Measurements from ENCODE around the gene AGBL4. TPM values are rescaled to one million over a fixed set of nuclear protein-coding genes. Genes with fewer than 3 reads are reported as not detected.
"Not testable (repeated sequence)": the region's sequence is repeated elsewhere in the genome, so short reads cannot be mapped to it uniquely, and the experiment has no call there.

The AGBL4 gene
- total and polyA plus RNA-seq, 2 experiments from 2014 or later: not detected

DNA sequence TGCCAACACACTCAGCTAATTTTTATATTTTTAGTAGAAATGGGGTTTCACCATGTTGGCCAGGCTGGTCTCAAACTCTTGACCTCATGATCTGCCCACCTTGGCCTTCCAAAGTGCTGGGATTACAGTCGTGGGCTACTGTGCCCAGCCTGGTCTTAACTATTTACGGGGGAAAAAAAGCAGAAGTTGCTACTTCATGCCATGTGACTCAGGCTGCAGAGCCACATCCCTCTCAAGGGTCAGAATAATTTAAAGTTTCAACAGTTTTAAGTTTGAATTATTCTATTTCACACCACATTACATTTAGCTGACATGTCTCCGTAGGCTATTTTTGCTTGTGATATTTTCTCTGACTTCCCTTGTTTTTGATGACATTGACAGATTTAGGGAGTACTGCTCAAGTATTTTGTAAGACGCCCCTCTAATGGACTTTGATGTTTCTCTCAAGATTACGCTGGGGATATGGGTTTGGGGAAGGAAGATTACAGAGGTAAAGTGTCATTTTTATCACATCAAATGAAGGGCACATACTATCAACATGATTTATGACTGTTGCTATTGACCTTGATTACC lies 14.6 kb upstream of the AGBL4 start:
- H3K9me3 ChIP-seq (ENCODE audit: low read depth): no peaks in the 10 kb centered on the region

DNA sequence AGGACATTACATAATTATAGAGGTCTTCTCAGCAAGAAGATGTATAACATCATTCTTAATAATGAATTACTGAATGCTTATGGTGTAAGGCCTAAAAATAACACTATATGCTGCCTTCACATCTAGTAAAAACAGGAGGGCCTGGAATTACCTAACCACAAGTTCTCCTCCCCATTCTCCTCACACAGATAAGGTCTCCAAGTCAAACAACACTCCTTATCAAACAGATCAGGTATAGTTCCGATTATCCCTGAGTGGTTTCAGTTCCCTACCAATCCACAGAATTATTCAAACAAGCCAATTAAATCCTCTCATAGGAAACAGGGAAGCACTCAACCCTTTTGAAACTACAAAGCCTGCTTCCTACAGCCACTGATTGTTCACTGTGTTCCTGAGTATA lies 4.0 kb upstream of the AGBL4 start:
- H3K4me3 ChIP-seq: no peak overlapping the region
- no peak for DNase-seq (ENCODE audit: low read depth in 1 of 2, low spot score in 1 of 2)
- H3K9me3 ChIP-seq (ENCODE audit: low read depth): no peaks in the 10 kb centered on the region
- H3K27me3 ChIP-seq: no peaks in the 10 kb centered on the region
- no peaks in the 10 kb centered on the region for H3K4me1 ChIP-seq (ENCODE audit: low read depth)
- TF ChIP-seq, protein P1, sequence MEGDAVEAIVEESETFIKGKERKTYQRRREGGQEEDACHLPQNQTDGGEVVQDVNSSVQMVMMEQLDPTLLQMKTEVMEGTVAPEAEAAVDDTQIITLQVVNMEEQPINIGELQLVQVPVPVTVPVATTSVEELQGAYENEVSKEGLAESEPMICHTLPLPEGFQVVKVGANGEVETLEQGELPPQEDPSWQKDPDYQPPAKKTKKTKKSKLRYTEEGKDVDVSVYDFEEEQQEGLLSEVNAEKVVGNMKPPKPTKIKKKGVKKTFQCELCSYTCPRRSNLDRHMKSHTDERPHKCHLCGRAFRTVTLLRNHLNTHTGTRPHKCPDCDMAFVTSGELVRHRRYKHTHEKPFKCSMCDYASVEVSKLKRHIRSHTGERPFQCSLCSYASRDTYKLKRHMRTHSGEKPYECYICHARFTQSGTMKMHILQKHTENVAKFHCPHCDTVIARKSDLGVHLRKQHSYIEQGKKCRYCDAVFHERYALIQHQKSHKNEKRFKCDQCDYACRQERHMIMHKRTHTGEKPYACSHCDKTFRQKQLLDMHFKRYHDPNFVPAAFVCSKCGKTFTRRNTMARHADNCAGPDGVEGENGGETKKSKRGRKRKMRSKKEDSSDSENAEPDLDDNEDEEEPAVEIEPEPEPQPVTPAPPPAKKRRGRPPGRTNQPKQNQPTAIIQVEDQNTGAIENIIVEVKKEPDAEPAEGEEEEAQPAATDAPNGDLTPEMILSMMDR (IDR thresholded peaks at IDR 0.05; ENCODE audit: low read depth, low read length): no peak
- H3K36me3 ChIP-seq: no peaks in the 10 kb centered on the region
- no peak overlapping the region for H3K27ac ChIP-seq

More for the DNA sequence above, 14.6 kb upstream of the AGBL4 start:
- no peak overlapping the region for H3K27ac ChIP-seq
- TF ChIP-seq, protein P1 (IDR thresholded peaks at IDR 0.05; ENCODE audit: low read depth, low read length): no peak
- H3K27me3 ChIP-seq: no peaks in the 10 kb centered on the region
- H3K4me1 ChIP-seq (ENCODE audit: low read depth): no peaks in the 10 kb centered on the region
- no peak for DNase-seq (ENCODE audit: low read depth in 1 of 2, low spot score in 1 of 2)
- H3K4me3 ChIP-seq: no peak overlapping the region
- no peaks in the 10 kb centered on the region for H3K36me3 ChIP-seq

DNA sequence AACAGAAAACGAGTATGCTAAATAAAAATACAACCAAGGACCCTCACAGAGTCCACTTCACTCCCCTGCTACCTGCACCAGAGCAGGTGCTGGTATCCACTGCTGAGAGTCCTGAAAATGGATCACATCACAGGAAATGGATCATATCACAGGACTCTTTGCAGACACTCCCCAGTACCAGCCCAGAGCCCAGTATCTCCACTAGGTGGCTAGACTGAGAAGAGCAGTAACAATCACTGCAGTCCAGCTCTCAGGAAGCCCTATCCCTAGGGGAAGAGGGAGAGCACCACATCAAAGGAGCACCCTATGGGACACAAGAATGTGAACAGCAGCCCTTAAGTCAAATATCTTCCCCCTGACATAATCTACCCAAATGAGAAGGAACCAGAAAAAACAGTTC lies 28.0 kb downstream of the AGBL4 start:
- Histone ChIP-seq H3K4me3 (no peak overlapping the region), H3K9me3 (ENCODE audit: low read depth) (no peaks in the 10 kb centered on the region), H3K36me3 (no peaks in the 10 kb centered on the region), H3K27ac (no peak overlapping the region), H3K27me3 (no peaks in the 10 kb centered on the region), H3K4me1 (ENCODE audit: low read depth) (no peaks in the 10 kb centered on the region)
- TF ChIP-seq, protein P1 (IDR thresholded peaks at IDR 0.05; ENCODE audit: low read depth, low read length): no peak
- DNase-seq (ENCODE audit: low read depth in 1 of 2, low spot score in 1 of 2): no peak

DNA sequence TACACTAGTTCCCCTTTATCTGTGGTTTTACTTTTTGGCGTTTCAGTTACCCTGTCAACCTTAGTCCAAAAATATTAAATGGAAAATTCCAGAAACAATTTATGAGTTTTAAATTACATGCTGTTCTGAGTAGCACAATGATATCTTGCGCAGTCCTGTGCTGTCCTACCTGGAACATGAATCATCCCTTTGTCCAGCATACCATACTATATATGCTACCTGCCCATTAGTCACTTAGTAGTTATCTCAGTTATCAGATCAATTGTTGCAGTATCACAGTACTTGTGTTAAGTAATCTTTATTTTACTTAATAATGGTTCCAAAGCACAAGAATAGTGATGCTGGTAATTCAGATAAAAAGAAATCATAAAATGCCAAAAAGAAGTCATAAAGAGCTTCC lies 52.7 kb downstream of the AGBL4 start:
- DNase-seq (ENCODE audit: low read depth in 1 of 2, low spot score in 1 of 2): no peak
- no peak overlapping the region for H3K27ac ChIP-seq
- no peaks in the 10 kb centered on the region for H3K27me3 ChIP-seq
- peaks cover 3% of the 10 kb centered on the region for H3K9me3 ChIP-seq (ENCODE audit: low read depth)
- TF ChIP-seq, protein P1 (IDR thresholded peaks at IDR 0.05; ENCODE audit: low read depth, low read length): no peak
- H3K36me3 ChIP-seq: no peaks in the 10 kb centered on the region
- H3K4me3 ChIP-seq: no peak overlapping the region
- H3K4me1 ChIP-seq (ENCODE audit: low read depth): no peaks in the 10 kb centered on the region

DNA sequence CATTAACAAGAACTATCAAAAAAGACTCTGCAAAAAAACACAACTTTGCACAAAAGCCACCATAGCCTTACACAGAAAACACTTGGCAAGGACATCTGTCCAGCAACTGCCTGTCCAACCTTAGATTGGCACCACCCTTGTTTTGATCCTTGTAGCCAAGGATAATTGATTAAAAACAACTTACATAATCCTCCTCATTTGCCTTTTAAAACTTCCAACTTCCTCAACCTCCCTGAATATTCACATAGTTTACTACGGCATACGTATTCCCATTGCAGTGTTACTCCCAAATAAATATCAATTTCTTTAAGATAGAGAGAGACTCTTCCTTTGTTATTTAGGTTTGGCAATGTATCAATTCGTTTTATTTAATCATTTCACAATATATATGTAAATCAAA lies 72.4 kb downstream of the AGBL4 start:
- DNase-seq (ENCODE audit: low read depth in 1 of 2, low spot score in 1 of 2): no peak
- Histone ChIP-seq H3K9me3 (ENCODE audit: low read depth) (no peaks in the 10 kb centered on the region), H3K27me3 (no peaks in the 10 kb centered on the region), H3K4me3 (no peak overlapping the region), H3K4me1 (ENCODE audit: low read depth) (no peaks in the 10 kb centered on the region), H3K36me3 (no peaks in the 10 kb centered on the region), H3K27ac (no peak overlapping the region)
- TF ChIP-seq, protein P1 (IDR thresholded peaks at IDR 0.05; ENCODE audit: low read depth, low read length): no peak

DNA sequence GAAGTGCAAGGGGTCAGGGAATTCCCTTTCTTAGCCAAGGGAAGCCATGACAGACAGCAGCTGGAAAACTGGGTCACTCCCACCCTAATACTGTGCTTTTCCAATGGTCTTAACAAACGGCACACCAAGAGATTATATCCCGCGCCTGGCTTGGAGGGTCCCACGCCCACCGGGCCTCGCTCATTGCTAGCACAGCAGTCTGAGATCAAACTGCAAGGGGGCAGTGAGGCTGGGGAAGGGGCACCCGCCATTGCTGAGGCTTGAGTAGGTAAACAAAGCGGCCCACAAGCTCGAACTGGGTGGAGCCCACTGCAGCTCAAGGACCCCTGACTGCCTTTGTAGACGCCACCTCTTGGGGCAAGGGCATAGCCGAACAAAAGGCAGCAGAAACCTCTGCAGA lies 108.5 kb downstream of the AGBL4 start:
- H3K4me1 ChIP-seq (ENCODE audit: low read depth); H3K4me3 ChIP-seq; H3K27me3 ChIP-seq; H3K27ac ChIP-seq; H3K9me3 ChIP-seq (ENCODE audit: low read depth); H3K36me3 ChIP-seq; DNase-seq (ENCODE audit: low read depth in 1 of 2, low spot score in 1 of 2): not testable (repeated sequence)

Measured in cardiac muscle cell (in vitro differentiated cells and primary cell).